ENCODE measurements around the gene SPATA21.

GRCh38 chr1:16436946-16437474 is at the start of gene SPATA21:
- no peak for TF ChIP-seq EP300 (IDR thresholded peaks at IDR 0.05; ENCODE audit: low read depth)
- no peak for TF ChIP-seq CTCF (IDR thresholded peaks at IDR 0.05)
- no peak for TF ChIP-seq POLR2A (IDR thresholded peaks at IDR 0.05)
- no peak for TF ChIP-seq POLR2AphosphoS5 (IDR thresholded peaks at IDR 0.05)

Data from transverse colon (tissue), 4 donors.